H1 (cell line): ENCODE data around the gene ASTN1. TPM values are rescaled to one million over a fixed set of nuclear protein-coding genes. Genes with fewer than 3 reads are reported as not detected.

Experiments
- CTCF ChIA-PET: fragments of 300-600 bp; sonication (Branson Sonifier 250); formaldehyde crosslinking; loops from one replicate; lab custom pipeline; 2021; ENCODE audit not compliant: partially characterized antibody; lab: Charles Lee
- POLR2A ChIA-PET: fragments of 300-600 bp; sonication (Branson Sonifier 250); formaldehyde crosslinking; loops from one replicate; lab custom pipeline; 2021; ENCODE audit warnings: inconsistent platforms; ENCODE audit not compliant: partially characterized antibody; lab: Charles Lee
- DNase-seq, 2 experiments: peaks; one replicate each; pipeline versions ENCODE4 v3.0.0 to v3.0.0-alpha.2; 2010 to 2022; ENCODE audit warnings: low spot score in 2 of 2, low read depth in 1 of 2, mixed read lengths in 1 of 2
- FAIRE-seq: peaks from 2 replicates; lab custom pipeline; 2011; peaks lifted over from hg19 to GRCh38; lab: Jason Lieb, UNC
- H2AFZ ChIP-seq: 2 replicates; pipeline ENCODE4 v1.8.1; 2012; ENCODE audit warnings: low read length, inconsistent platforms
- H2AK5ac ChIP-seq: 2 replicates; pipeline ENCODE4 v1.6.1; 2013; ENCODE audit warnings: low read depth, low read length
- H2BK120ac ChIP-seq: replicated peaks from 2 replicates; pipeline ENCODE3; 2013; ENCODE audit warnings: low read depth, low read length, inconsistent platforms
- H2BK12ac ChIP-seq: 2 replicates; pipeline ENCODE4 v1.6.1; 2013; ENCODE audit warnings: low read depth, low read length
- H2BK15ac ChIP-seq: 2 replicates; pipeline ENCODE4 v1.6.1; 2013; ENCODE audit warnings: low read length
- H2BK20ac ChIP-seq: 2 replicates; pipeline ENCODE4 v1.6.1; 2013; ENCODE audit warnings: low read length
- H2BK5ac ChIP-seq: 2 replicates; pipeline ENCODE4 v1.6.1; 2013; ENCODE audit warnings: low read depth, low read length
- H3K14ac ChIP-seq: 2 replicates; pipeline ENCODE4 v1.6.1; 2013; ENCODE audit warnings: inconsistent platforms; ENCODE audit not compliant: insufficient read length
- H3K18ac ChIP-seq: 2 replicates; pipeline ENCODE4 v1.6.1; 2013; ENCODE audit warnings: low read length; ENCODE audit errors: extremely low read depth
- H3K23ac ChIP-seq: 2 replicates; pipeline ENCODE4 v1.6.1; 2013; ENCODE audit warnings: inconsistent platforms; ENCODE audit not compliant: insufficient read length
- H3K23me2 ChIP-seq: 2 replicates; pipeline ENCODE4 v1.6.1; 2013; ENCODE audit warnings: low read depth, low read length
- H3K27ac ChIP-seq: 2 replicates; pipeline ENCODE4 v1.6.1; 2011; ENCODE audit warnings: low read depth, low read length, inconsistent platforms
- H3K27me3 ChIP-seq, 4 experiments: replicated peaks in 1 of 4; 1 replicate in 1 of 4; 2 replicates in 3 of 4; pipeline versions ENCODE4 v1.6.1 to v1.8.1; 2011 to 2013; ENCODE audit warnings: low read length in 3 of 4, mild to moderate bottlenecking in 3 of 4, inconsistent platforms in 2 of 4, mixed read lengths in 2 of 4, moderate library complexity in 1 of 4; ENCODE audit not compliant: control insufficient read depth in 3 of 4, insufficient read depth in 3 of 4; ENCODE audit errors: extremely low read depth in 1 of 4
- H3K36me3 ChIP-seq, 4 experiments: 2 replicates each; pipeline versions ENCODE4 v1.6.1 to v1.8.1; 2011 to 2013; ENCODE audit warnings: mild to moderate bottlenecking in 4 of 4, low read length in 3 of 4, moderate library complexity in 2 of 4, control low read depth in 1 of 4, inconsistent platforms in 1 of 4; ENCODE audit not compliant: insufficient read depth in 4 of 4, control insufficient read depth in 2 of 4
- H3K4ac ChIP-seq: replicated peaks from 2 replicates; pipeline ENCODE3; 2013; ENCODE audit warnings: low read length, low read depth, mixed read lengths, inconsistent platforms; ENCODE audit not compliant: insufficient read length
- H3K4me1 ChIP-seq, 4 experiments: replicated peaks in 1 of 4; 1 replicate in 1 of 4; 2 replicates in 3 of 4; pipeline versions ENCODE4 v1.6.1 to v1.8.1; 2011 to 2013; ENCODE audit warnings: low read length in 3 of 4, inconsistent platforms in 2 of 4, mixed read lengths in 1 of 4; ENCODE audit not compliant: insufficient read depth in 4 of 4, control insufficient read depth in 3 of 4
- H3K4me2 ChIP-seq, 2 experiments: 2 replicates each; pipeline versions ENCODE4 v1.6.1 to v1.8.1; 2011 to 2013; ENCODE audit warnings: low read depth in 2 of 2, low read length in 2 of 2, control low read depth in 1 of 2, inconsistent platforms in 1 of 2, mild to moderate bottlenecking in 1 of 2; ENCODE audit not compliant: insufficient read depth in 1 of 2
- H3K4me3 ChIP-seq, 4 experiments: fragments of 200-600, 300-600 bp in 1 of 4; sonication (generic), shearing (Covaris generic), sonication (Bioruptor Twin) in 1 of 4; 2 replicates each; pipeline versions ENCODE4 v1.5.1 to v1.8.1; 2011 to 2016; ENCODE audit warnings: low read length in 4 of 4, low read depth in 3 of 4, control low read depth in 2 of 4, inconsistent platforms in 2 of 4, mild to moderate bottlenecking in 2 of 4, mixed read lengths in 1 of 4, moderate library complexity in 1 of 4; ENCODE audit not compliant: insufficient read depth in 2 of 4; ENCODE audit errors: extremely low read depth in 1 of 4
- H3K56ac ChIP-seq: replicated peaks from 2 replicates; pipeline ENCODE3; 2013; ENCODE audit warnings: low read depth, mild to moderate bottlenecking, mixed read lengths, low read length, inconsistent platforms; ENCODE audit not compliant: insufficient read length
- H3K79me1 ChIP-seq: 2 replicates; pipeline ENCODE4 v1.6.1; 2013; ENCODE audit warnings: low read depth, low read length, control low read depth
- H3K79me2 ChIP-seq, 2 experiments: 2 replicates each; pipeline versions ENCODE4 v1.6.1 to v1.8.1; 2012 to 2013; ENCODE audit warnings: low read length in 2 of 2, mild to moderate bottlenecking in 2 of 2, inconsistent platforms in 1 of 2; ENCODE audit not compliant: insufficient read depth in 2 of 2, control insufficient read depth in 1 of 2
- H3K9ac ChIP-seq, 4 experiments: replicated peaks in 1 of 4; 1 replicate in 1 of 4; 2 replicates in 3 of 4; pipeline versions ENCODE4 v1.6.1 to v1.8.1; 2011 to 2013; ENCODE audit warnings: low read depth in 3 of 4, low read length in 3 of 4, control low read depth in 2 of 4, mild to moderate bottlenecking in 2 of 4, moderate library complexity in 2 of 4, inconsistent platforms in 1 of 4; ENCODE audit errors: extremely low read depth in 1 of 4
- H3K9me3 ChIP-seq, 2 experiments: 2 replicates each; pipeline versions ENCODE4 v1.6.1 to v1.8.1; 2012 to 2013; ENCODE audit warnings: mild to moderate bottlenecking in 2 of 2, moderate library complexity in 2 of 2, control low read depth in 1 of 2, inconsistent platforms in 1 of 2, low read depth in 1 of 2, low read length in 1 of 2, mixed read lengths in 1 of 2; ENCODE audit not compliant: insufficient read depth in 2 of 2
- H4K20me1 ChIP-seq, 2 experiments: replicated peaks in 1 of 2; 2 replicates each; pipeline versions ENCODE3 to v1.8.1; 2011 to 2013; ENCODE audit warnings: inconsistent platforms in 2 of 2, low read length in 2 of 2, mild to moderate bottlenecking in 1 of 2; ENCODE audit not compliant: insufficient read depth in 2 of 2, control insufficient read depth in 1 of 2
- H4K5ac ChIP-seq: 2 replicates; pipeline ENCODE4 v1.6.1; 2013; ENCODE audit warnings: low read length, low read depth, mixed read lengths, inconsistent platforms; ENCODE audit not compliant: insufficient read length
- H4K8ac ChIP-seq: 2 replicates; pipeline ENCODE4 v1.8.0; 2013; ENCODE audit warnings: mild to moderate bottlenecking, moderate library complexity, low read length, inconsistent platforms; ENCODE audit not compliant: insufficient read depth; ENCODE audit errors: extremely low read depth
- H4K91ac ChIP-seq: replicated peaks from 2 replicates; pipeline ENCODE3; 2013; ENCODE audit warnings: low read length, mixed read lengths, inconsistent platforms; ENCODE audit not compliant: insufficient read length
- BCL11A ChIP-seq, 2 experiments: IDR thresholded peaks; one replicate each; pipeline ENCODE4 v1.6.1; 2011; ENCODE audit warnings: low read depth in 2 of 2, low read length in 2 of 2, mild to moderate bottlenecking in 2 of 2
- GABPA ChIP-seq: IDR thresholded peaks from 2 replicates; pipeline ENCODE4 v1.6.1; 2011; ENCODE audit warnings: mild to moderate bottlenecking, low read length, moderate library complexity, borderline replicate concordance; ENCODE audit not compliant: insufficient read depth
- GTF2F1 ChIP-seq: IDR thresholded peaks from 2 replicates; pipeline ENCODE4 v1.6.1; 2012; ENCODE audit warnings: low read depth, low read length, improper control_type of control experiment, borderline replicate concordance
- POLR2A ChIP-seq, 2 experiments: IDR thresholded peaks; 1 replicate in 1 of 2; 2 replicates in 1 of 2; pipeline ENCODE4 v1.6.1; 2011; ENCODE audit warnings: low read depth in 2 of 2, low read length in 2 of 2, mild to moderate bottlenecking in 2 of 2; ENCODE audit errors: control extremely low read depth in 1 of 2
- POU5F1 ChIP-seq: IDR thresholded peaks from 2 replicates; pipeline ENCODE4 v1.6.1; 2011; ENCODE audit warnings: low read depth, mild to moderate bottlenecking, low read length, moderate library complexity
- RNF2 ChIP-seq: fragments of 200-900, 300-1000 bp; sonication (generic); IDR thresholded peaks from 2 replicates; pipeline ENCODE4 v1.7.1; 2016; ENCODE audit warnings: borderline replicate concordance, low read depth, mild to moderate bottlenecking, antibody characterized with exemption, low read length; ENCODE audit not compliant: poor library complexity, severe bottlenecking; ENCODE audit errors: missing control alignments
- SIX5 ChIP-seq: IDR thresholded peaks from 2 replicates; pipeline ENCODE4 v1.6.1; 2011; ENCODE audit warnings: mild to moderate bottlenecking, low read depth, low read length
- ZNF274 ChIP-seq: IDR thresholded peaks from 2 replicates; pipeline ENCODE4 v1.7.0; 2012; ENCODE audit warnings: low read length, borderline replicate concordance; ENCODE audit errors: extremely low read depth
- WGBS, 2 experiments: shearing (Covaris generic) in 1 of 2; methylation state at CpG; one replicate each; pipeline versions ENCODE4 v1.1.6 to v1.1.7; 2013 to 2015; ENCODE audit warnings: low lambda C conversion rate in 2 of 2, mixed read lengths in 2 of 2, inconsistent platforms in 1 of 2, low coverage in 1 of 2, missing lambda C conversion rate in 1 of 2; ENCODE audit not compliant: insufficient replicate concordance in 2 of 2, insufficient coverage in 1 of 2, insufficient read length in 1 of 2; ENCODE audit errors: extremely low coverage in 1 of 2, missing lambda C conversion rate in 1 of 2; 5-methylcytosine and 5-hydroxymethylcytosine counted together
- polyA plus RNA-seq, 7 experiments: library from polyadenylated mRNA; depleted of rRNA in 3 of 7; stranded (reverse) in 5 of 7; unstranded in 2 of 7; fragments of >200 nt in 5 of 7; fragments of 200-250 nt in 2 of 7; gene quantifications; 1 replicate in 5 of 7; 2 replicates in 1 of 7; 4 replicates in 1 of 7; pipeline versions ENCODE4 v1.2.1 to v1.2.3, GENCODE V29; 2011 to 2013; ENCODE audit warnings: missing spikeins in 2 of 7, mixed read lengths in 2 of 7
- total RNA-seq: library from RNA; stranded (reverse); fragmentation: NEBNext Ultra II Directional; extraction: Animal tissue kit (Norgen Biotek cat#: 25700); gene quantifications from 2 replicates; pipeline ENCODE4 v1.2.1, GENCODE V29; 2021
- TF ChIP-seq, protein P1 (sequence below): IDR thresholded peaks from 2 replicates; pipeline ENCODE4 v1.6.1; 2011; ENCODE audit warnings: low read length, improper control_type of control experiment

ASTN1 gene
- total and polyA plus RNA-seq, 2 of the 8 experiments (the other 6 are each of a cell fraction or from before 2014, with no cell fraction given) = 2.9 to 4.1 TPM

DNA sequence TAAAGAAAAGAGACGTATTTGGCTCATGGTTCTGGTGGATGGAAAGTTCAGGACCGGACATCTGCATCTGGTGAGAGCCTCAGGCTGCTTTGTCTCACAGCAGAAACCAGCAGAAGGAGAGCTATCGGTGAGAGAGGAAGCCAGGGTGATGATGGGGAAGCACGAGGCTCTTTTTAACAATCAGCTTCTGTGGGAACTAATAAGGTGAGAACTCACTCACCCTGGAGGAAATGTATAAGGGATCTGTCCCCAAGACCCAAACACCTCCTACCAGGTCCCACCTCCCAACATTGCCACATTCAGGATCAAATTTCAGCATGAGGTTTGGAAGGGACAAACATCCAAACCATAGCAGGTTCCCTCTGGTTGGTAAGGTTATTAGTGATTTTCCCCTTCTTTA is 32.8 kb downstream of the ASTN1 start:
- no peak overlapping the region for H4K91ac ChIP-seq
- no peak overlapping the region for H3K14ac ChIP-seq
- no peak overlapping the region for H3K4me3 ChIP-seq
- H3K4ac ChIP-seq = no peak overlapping the region
- H2BK5ac ChIP-seq = no peak overlapping the region
- H4K5ac ChIP-seq = no peak overlapping the region
- H3K27me3 ChIP-seq = no peaks in the 10 kb centered on the region
- no peak for TF ChIP-seq RNF2
- TF ChIP-seq GABPA = no peak
- no peak for TF ChIP-seq BCL11A (IDR thresholded peaks at IDR 0.05; ENCODE audit: low read depth in 2 of 2, low read length in 2 of 2)
- TF ChIP-seq ZNF274 = no peak
- no peak for TF ChIP-seq POU5F1
- TF ChIP-seq GTF2F1 = no peak
- TF ChIP-seq SIX5 = no peak
- TF ChIP-seq POLR2A (IDR thresholded peaks at IDR 0.05; ENCODE audit: control extremely low read depth in 1 of 2, low read depth in 2 of 2, low read length in 2 of 2) = no peak
- TF ChIP-seq, protein P1, sequence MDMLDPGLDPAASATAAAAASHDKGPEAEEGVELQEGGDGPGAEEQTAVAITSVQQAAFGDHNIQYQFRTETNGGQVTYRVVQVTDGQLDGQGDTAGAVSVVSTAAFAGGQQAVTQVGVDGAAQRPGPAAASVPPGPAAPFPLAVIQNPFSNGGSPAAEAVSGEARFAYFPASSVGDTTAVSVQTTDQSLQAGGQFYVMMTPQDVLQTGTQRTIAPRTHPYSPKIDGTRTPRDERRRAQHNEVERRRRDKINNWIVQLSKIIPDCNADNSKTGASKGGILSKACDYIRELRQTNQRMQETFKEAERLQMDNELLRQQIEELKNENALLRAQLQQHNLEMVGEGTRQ = no peak
- no peak overlapping the region for H3K4me2 ChIP-seq
- H2AFZ ChIP-seq = no peak overlapping the region
- H3K4me1 ChIP-seq = no peaks in the 10 kb centered on the region
- no peaks in the 10 kb centered on the region for H3K36me3 ChIP-seq
- WGBS, 2 experiments = 79% methylated on average over 4 of the region's 4 CpGs; no CpG with 5 or more reads in 1 of the 2 experiments
- POLR2A ChIA-PET = no interaction called here
- no peak for FAIRE-seq
- no peak overlapping the region for H3K56ac ChIP-seq
- no peak overlapping the region for H2AK5ac ChIP-seq
- H3K9me3 ChIP-seq = no peaks in the 10 kb centered on the region
- H3K79me2 ChIP-seq = no peaks in the 10 kb centered on the region
- no peak overlapping the region for H3K9ac ChIP-seq
- H2BK120ac ChIP-seq = no peak overlapping the region
- H3K23me2 ChIP-seq = no peaks in the 10 kb centered on the region
- H2BK12ac ChIP-seq = no peak overlapping the region
- H3K27ac ChIP-seq = no peak overlapping the region
- no peaks in the 10 kb centered on the region for H4K20me1 ChIP-seq
- CTCF ChIA-PET = interaction anchor here (1.4 kb wide), 1 partner anchor 234 kb away, joined by 3 read pairs; no protein-coding TSS in a partner anchor
- H2BK20ac ChIP-seq = no peak overlapping the region
- H3K23ac ChIP-seq = no peak overlapping the region
- H4K8ac ChIP-seq = no peak overlapping the region
- no peak overlapping the region for H2BK15ac ChIP-seq
- no peak overlapping the region for H3K18ac ChIP-seq
- no peaks in the 10 kb centered on the region for H3K79me1 ChIP-seq
- no peak for DNase-seq
